ENCODE data around the gene WWOX. TPM values are rescaled to one million over a fixed set of nuclear protein-coding genes. Genes with fewer than 3 reads are reported as not detected.

The WWOX gene
- polyA plus RNA-seq, 1 donor from 2014 or later = 25.6 TPM

- H4K20me1 ChIP-seq (ENCODE audit: insufficient read depth) = no peaks in the 10 kb centered on the region
- H3K9me2 ChIP-seq (ENCODE audit: insufficient read depth, low read length) = no peaks in the 10 kb centered on the region
- TF ChIP-seq MXI1 (conservative IDR thresholded peaks at IDR 0.05; ENCODE audit: poor library complexity, severe bottlenecking) = no peak
- no peak for TF ChIP-seq CTCF (IDR thresholded peaks at IDR 0.05; ENCODE audit: poor library complexity, severe bottlenecking)
- no peak for TF ChIP-seq POLR2AphosphoS5 (IDR thresholded peaks at IDR 0.05)
- TF ChIP-seq EZH2 (IDR thresholded peaks at IDR 0.05; ENCODE audit: borderline replicate concordance, insufficient read depth, low read length, poor library complexity, severe bottlenecking) = no peak
- no peak for TF ChIP-seq SMC3 (conservative IDR thresholded peaks at IDR 0.05; ENCODE audit: poor library complexity)
- TF ChIP-seq REST (IDR thresholded peaks at IDR 0.05; ENCODE audit: borderline replicate concordance) = no peak
- no peak for TF ChIP-seq TAF1 (IDR thresholded peaks at IDR 0.05; ENCODE audit: low read depth)
- TF ChIP-seq RAD21 (conservative IDR thresholded peaks at IDR 0.05) = no peak
- TF ChIP-seq EP300 (conservative IDR thresholded peaks at IDR 0.05; ENCODE audit: poor library complexity, severe bottlenecking) = no peak
- H2AFZ ChIP-seq (ENCODE audit: low read depth, low read length) = no peak overlapping the region
- H3K9ac ChIP-seq (ENCODE audit: low read length) = no peak overlapping the region
- no peaks in the 10 kb centered on the region for H3F3A ChIP-seq (ENCODE audit: insufficient read depth, low read length, poor library complexity, severe bottlenecking)
- no peak overlapping the region for H3K27ac ChIP-seq (ENCODE audit: low read length)
- no peak overlapping the region for H3K4me2 ChIP-seq (ENCODE audit: low read length)
- no peaks in the 10 kb centered on the region for H3K9me3 ChIP-seq (ENCODE audit: low read length)
- H3K4me3 ChIP-seq (ENCODE audit: low read length) = no peak overlapping the region
- H3K36me3 ChIP-seq (ENCODE audit: insufficient read depth, low read length) = no peaks in the 10 kb centered on the region
- H3K79me2 ChIP-seq (replicated peaks; ENCODE audit: insufficient read depth, low read length) = no peaks in the 10 kb centered on the region
- no peaks in the 10 kb centered on the region for H3K27me3 ChIP-seq (ENCODE audit: insufficient read depth, low read depth, low read length)
Observed at GRCh38 chr16:78211020-78211599, 111.7 kb downstream of the WWOX start.

- H2AFZ ChIP-seq (ENCODE audit: low read depth, low read length) = no peak overlapping the region
- no peaks in the 10 kb centered on the region for H3K79me2 ChIP-seq (replicated peaks; ENCODE audit: insufficient read depth, low read length)
- no peaks in the 10 kb centered on the region for H4K20me1 ChIP-seq (ENCODE audit: insufficient read depth)
- H3K9ac ChIP-seq (ENCODE audit: low read length) = no peak overlapping the region
- H3K9me3 ChIP-seq (ENCODE audit: low read length) = no peaks in the 10 kb centered on the region
- no peak overlapping the region for H3K27ac ChIP-seq (ENCODE audit: low read length)
- no peaks in the 10 kb centered on the region for H3F3A ChIP-seq (ENCODE audit: insufficient read depth, low read length, poor library complexity, severe bottlenecking)
- TF ChIP-seq TAF1 (IDR thresholded peaks at IDR 0.05; ENCODE audit: low read depth) (no peak), EP300 (conservative IDR thresholded peaks at IDR 0.05; ENCODE audit: poor library complexity, severe bottlenecking) (no peak)
- H3K27me3 ChIP-seq (ENCODE audit: insufficient read depth, low read depth, low read length) = no peaks in the 10 kb centered on the region
- H3K4me2 ChIP-seq (ENCODE audit: low read length) = no peak overlapping the region
- H3K9me2 ChIP-seq (ENCODE audit: insufficient read depth, low read length) = no peaks in the 10 kb centered on the region
- no peaks in the 10 kb centered on the region for H3K36me3 ChIP-seq (ENCODE audit: insufficient read depth, low read length)
- H3K4me3 ChIP-seq (ENCODE audit: low read length) = no peak overlapping the region
Observed at GRCh38 chr16:78211946-78212345, 112.5 kb downstream of the WWOX start.

All from neural cell (in vitro differentiated cells).